ENCODE data around the gene MRPS10.
"Not testable (repeated sequence)": the region's sequence is repeated elsewhere in the genome, so short reads cannot be mapped to it uniquely, and the experiment has no call there.

MRPS10 gene

DNA sequence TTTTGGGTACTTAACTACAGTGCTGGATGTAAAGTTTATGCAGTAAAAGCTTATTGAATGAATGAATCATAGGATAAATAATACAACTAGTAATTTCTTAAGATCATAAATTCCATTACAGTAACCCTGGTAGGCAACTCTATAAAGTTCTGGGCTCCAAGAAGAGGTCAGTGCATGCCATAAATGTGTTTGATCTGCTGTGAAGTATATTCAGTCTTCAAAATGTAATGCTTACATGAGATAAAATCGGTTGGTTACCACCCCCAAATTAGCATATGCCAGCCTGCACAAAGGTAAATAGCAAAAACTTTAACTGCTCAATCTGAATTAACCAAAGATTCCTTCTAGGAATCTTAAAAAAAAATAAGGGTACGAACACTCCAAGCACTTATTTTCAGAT lies 10.1 kb downstream of the MRPS10 start:
- DNase-seq (ENCODE audit: low spot score), result not testable (repeated sequence)

DNA sequence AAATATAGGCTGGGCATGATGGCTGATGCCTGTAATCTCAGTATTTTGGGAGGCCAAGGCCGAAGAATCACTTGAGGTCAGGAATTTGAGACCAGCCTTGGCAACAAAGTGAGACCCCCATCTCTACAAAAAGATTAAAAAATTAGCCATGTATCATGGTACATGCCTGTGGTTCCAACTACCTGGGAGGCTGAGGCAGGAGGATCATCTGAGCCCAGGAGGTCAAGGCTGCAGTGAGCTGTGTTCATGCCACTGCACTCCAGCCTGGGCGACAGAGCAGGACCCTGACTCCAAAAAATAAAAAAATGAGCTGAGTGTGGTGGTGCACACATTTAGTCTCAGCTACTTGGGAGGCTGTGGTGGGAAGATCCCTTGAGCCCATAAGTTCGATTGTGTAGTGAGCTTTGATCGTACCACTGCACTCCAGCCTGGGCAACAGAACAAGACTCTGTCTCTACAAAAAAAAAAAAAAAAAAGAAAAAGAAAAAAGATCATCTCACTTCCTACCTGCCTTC lies 12.8 kb downstream of the MRPS10 start:
- no peak for DNase-seq (ENCODE audit: low spot score)

DNA sequence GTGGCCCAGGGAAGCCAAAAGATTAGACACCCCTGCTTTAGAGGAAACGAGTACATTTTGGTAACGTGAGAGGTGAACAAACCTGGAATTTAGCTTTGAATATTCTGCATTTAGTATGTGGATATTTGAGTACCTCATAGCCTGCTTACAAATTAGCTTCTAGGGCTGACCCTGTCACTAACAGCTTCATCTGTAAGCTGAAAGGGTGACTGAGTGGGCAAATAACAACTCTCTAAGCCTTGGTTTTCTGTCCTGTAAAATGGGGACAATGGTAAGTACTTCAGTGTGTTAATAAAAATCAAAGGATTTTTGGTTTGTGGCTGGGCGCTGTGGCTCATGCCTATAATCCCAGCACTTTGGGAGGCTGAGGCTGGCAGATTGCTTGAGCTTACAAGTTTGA lies 14.5 kb downstream of the MRPS10 start:
- no peak for DNase-seq (ENCODE audit: low spot score)

DNA sequence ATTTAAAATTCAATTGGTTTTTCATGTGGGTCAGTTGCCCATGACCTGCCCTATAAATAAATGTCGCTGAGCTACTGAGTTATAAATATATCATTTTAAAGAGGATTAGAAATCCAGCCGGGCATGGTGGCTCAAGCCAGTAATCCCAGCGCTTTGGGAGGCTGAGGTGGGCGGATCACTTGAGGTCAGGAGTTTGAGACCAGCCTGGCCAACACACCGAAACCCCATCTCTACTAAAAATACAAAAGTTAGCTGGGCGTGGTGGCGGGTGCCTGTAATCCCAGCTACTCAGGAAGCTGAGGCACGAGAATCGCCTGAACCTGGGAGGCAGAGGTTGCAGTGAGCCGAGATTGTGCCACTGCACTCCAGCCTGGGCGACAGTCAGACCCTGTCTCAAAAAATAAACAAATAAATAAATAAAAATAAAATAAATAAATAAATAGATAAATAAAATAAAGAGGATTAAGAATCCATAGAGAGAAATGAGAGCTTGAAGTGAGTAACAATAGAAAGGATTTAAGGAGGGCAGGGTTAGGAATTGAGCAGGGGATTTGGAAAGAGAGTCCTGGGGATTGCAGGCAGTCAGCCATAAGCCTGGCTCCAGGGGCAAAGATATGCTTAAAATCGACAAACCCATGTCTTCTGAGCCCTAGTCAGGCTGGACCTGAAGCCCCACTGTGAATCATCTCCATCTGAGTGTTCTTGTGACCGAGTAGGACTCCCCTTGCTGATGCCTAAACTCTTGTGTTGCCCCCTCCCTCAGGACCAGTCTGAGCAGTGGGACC lies 15.3 kb downstream of the MRPS10 start:
- not testable (repeated sequence) for DNase-seq (ENCODE audit: low spot score)

DNA sequence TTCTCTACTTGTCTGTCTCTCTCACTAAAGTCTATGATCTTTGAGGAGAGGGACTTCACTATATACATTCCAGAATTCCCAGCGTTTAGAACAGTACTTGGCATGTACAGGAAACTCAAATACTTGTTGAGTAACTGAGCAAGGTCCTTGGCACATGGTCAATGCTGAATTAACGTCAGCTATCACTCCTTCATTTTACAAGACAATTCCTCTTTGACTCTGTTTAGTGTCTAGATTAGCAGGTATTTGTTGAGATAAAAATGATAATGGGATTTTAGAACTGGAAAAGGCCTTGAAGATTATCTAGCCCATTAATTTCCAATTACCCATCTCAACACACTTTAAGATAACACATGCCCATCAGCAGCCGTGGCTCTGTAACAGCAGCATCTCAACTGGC lies 16.3 kb downstream of the MRPS10 start:
- no peak for DNase-seq (ENCODE audit: low spot score)

DNA sequence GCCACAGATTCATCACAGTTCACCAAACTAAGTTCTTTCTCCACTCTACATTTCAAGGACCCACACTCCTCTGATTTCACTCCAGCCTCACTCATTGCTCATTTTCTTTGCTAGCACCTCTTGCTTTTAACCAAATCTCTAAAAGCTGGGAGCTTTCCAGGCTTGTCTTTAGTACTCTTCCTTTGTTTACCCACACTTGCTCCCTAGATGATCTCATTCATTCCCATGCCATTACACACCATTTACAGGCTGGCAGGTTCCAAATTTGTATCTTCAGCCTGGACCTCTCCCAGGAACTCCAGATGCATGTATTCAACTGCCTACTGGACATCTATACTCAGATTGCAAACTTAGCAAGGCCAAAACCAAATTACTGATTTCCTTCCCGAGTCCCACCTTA lies 17.6 kb downstream of the MRPS10 start:
- DNase-seq (ENCODE audit: low spot score), result no peak

DNA sequence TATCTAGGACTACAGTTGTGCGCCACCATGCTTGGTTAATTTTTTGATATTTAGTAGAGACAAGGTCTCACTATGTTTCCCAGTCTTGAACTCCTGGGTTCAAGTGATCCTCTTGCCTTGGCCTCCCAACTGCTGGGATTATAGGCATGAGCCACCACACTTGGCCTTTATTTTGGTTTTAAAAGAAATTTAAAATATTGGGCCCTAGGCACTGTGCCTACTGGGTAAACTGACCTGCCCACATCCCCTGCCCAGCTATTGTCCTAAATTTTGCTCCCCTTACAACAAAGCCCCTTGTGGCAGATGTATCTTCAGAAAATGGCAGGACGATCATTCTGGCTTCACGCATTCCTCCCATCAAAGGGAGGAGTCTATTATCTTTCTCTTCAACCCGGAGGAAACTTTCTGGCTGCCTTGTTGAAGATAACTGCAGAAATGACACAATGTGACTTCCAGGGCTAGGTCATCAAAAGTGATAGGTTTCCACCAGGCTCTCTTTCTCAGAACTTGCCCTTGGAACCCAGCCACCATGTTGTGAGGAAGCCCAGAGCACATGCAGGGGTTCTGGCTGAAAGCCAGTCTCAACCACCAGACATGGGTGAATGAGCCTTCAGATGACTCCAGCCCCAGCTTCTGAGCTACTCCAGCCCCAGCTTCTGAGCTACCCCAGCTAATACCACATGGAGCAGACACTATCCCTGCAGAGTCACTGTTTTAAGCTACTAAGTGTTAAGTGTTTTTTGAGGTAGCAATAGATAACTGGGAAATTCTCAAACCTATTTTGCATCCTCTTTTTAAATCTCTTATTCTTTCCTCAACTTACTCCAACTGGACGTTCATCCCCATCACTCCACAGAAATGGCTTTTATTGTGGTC lies 18.3 kb downstream of the MRPS10 start:
- no peak for DNase-seq (ENCODE audit: low spot score)

DNA sequence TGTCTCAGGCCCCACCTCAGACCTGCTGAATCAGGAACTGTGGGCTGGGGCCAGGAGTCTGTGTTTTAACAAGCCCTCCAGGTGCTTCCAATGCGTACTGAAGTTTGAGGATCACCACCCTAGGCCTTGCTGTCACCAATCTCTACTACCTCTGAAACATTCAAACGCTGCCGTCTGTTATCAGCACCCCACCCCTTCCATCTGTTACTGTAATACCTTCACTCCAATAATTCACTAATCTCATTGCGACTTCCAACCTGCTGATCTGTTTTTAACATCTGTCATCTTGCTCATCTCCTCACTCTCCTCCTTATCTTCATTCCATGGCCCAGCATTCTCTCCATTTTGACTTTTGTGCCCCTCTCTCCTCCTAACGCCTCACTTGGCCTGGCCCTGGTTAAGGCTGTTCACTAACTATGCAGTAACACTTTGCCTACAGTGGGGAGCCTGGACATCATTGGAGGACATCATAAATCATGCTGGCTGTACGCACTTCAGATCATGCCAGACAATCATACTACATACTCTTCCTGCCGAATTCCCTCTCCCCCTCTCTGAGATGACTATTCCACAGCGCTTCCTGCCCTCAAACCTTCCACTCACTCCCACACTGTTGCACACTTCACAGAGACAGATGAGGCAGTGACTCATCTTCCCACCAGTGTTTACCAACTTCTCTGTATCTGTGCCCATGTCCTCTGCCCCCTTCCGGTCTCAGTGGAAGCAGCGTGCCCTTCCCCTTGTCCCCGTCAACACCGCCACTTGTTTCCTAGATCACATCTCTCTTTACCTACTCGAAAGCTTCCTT lies 19.9 kb downstream of the MRPS10 start:
- DNase-seq (ENCODE audit: low spot score), result no peak

DNA sequence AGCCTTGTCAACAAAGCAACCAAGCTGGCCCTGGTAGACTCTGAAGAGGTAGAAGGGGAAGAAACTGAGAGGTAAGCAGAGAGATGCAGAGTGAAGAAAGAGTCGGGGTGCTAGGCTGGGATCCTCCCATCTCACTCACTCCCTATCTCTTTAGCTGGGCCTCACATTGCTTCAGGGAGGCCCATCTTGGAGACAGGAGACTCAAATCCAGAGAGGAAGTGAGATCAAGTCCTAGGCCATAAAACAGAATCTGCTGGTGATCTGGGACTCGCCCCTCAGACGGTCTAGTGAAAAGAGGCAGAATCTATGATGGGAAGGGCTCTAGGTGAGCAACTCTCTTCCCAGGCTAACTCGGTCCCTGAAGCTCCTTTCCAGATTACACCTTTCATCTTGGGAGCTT lies 22.2 kb downstream of the MRPS10 start:
- no peak for DNase-seq (ENCODE audit: low spot score)

DNA sequence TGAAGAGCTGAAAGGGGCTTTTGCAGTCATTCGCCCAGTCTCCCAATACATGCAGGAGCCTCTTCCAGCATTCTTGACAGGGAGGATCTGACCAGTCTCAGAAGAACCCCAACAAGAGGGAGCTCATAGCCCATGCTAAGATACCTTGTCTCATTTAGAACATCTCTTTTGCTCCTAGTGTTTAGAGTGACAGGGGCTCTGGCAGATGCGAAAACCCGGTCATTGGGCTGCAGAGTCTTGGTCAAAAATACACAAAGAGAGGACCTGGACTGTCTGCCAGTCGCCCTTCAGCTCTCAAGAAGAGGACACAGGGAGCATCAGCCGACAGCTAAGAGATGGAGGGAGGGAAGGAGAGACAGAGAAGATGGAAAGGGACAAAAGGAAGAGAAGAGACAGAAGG lies 23.6 kb downstream of the MRPS10 start:
- no peak for DNase-seq (ENCODE audit: low spot score)

DNA sequence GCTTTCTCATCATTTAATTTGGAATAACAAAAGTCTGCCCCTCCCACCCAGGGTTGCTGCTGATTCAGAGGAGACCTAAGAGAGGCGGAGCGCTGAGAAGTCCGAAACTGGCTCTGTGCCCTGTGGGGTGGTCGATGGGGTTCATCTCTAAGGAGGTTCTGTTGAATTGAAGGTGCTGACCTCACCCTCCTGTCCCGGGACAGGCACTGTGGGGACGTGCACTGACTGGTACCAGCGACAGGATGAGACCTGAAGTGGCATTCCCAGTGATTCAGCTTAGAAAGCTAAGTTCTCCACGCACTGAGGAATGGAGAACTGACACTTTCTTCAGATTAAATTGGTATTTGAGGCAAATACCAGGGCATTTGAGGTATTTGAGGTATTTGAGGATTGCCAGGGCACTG lies 24.2 kb downstream of the MRPS10 start:
- DNase-seq (ENCODE audit: low spot score), result no peak

DNA sequence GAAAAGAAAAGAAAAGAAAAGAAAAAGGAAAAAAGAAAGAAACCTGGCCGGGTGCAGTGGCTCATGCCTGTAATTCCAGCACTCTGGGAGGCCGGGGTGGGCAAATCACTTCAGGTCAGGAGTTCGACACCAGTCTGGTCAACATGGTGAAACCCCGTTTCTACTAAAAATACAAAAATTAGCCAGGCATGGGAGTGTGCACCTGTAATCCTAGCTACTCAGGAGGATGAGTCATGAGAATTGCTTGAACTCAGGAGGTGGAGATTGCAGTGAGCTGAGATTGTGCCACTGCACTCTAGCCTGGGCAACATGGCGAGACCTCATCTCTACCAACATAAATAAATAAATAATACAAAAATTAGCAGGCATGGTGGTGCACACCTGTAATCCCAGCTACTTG lies 25.3 kb downstream of the MRPS10 start:
- DNase-seq (ENCODE audit: low spot score), result not testable (repeated sequence)

DNA sequence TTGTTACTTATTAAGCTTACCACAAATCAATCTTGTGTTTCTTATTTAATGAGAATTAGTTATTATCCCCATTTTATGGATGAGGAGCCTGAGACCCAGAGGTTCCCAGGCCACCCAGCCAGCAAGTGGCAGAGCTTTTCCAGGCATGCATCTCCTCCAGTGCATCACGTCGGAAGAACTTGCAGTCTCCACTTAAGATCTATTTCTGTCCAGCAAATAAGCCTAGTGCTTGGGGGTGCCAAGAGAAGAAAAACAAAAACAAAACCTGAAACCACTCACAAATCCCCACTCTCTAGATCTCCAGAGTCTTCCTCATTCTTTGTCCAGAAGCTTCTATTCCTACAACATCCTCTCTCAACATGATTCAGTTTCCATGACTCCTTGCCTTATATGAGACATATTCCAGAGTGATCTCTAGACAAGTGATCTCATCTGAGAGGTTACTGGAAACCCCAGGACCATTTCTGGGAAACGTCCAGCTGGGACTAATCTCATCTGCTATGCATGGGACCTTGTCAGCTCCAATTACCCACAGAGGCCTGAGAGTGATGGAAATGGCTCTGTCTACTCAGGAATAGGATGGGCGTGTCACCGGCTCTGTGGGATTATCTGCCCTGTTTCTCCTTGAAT lies 27.0 kb downstream of the MRPS10 start:
- DNase-seq (ENCODE audit: low spot score), result no peak

DNA sequence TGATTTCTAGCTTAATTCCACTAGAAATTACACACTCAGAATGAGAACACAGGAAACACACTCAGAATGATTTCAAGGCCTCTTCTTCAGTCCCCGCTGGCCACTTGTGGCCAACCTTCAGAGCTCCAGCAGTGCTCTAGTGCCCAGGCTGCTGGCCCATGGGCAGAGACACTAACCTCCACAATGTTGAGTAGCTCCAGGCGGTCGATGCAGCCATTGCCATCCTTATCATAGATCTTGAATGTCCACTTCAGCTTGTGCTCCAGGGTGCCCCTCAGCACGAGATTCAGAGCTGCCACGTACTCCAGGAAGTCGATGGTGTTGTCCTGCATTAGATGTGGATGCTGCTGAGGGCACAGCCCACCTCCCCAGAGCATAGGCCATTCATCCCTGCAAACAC lies 29.3 kb downstream of the MRPS10 start:
- DNase-seq (ENCODE audit: low spot score), result no peak

DNA sequence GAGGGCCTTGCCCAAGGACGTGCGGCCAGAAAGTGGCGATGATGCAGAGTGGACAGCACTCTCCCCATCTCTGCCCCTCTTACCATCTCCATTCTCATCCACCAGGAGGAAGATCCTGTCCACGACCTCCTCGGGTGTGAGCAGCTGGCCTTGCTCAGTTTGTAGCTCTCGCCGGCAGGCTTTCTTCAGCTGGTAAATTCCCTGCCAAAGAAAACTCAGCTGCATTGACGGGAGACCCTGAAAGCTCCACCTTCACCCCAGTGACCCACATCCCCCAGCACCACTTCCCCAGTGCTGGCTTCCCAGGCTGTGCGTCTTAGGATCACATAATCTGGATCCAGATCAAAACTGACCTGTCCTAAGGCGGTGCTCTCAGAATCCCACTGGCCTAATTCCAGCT lies 32.1 kb downstream of the MRPS10 start:
- no peak for DNase-seq (ENCODE audit: low spot score)

DNA sequence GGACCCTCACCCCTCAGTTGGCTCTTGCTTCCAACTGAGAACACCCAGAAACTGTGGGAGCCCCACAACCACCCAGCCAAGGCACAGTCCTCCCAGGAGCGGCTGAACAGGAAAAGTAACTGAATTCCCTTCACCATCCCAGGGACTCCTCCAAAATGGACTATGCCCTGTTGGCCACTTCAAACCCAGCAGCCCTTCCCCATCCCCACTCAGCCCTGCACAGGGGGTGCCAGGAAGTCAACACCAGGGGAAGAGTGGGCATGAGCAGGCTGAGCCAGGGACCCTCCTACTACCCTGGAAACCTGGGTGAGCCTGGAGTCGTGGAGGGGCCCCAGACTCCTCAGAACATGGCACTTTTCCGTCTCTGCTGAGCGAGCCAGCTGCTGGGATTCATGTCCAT lies 33.2 kb downstream of the MRPS10 start:
- DNase-seq (ENCODE audit: low spot score), result no peak

DNA sequence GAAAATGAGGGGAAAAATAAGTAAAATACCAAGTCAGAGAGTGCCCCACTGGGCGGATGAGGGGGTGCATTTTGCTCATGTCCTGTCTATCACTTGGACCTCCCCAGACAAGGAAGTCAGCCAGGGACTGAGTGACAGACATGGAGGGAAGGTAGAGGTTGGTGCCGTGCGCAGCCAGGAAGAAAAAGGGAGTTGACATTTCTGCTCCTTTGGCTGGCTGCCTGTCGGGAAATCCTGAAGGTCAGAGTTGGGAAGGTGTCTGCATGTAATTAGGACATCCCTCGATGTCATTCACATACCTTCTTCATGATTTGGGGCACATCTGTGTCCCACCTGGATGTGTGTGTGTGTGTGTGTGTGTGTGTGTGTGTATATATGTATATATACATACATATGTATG lies 35.6 kb downstream of the MRPS10 start:
- DNase-seq (ENCODE audit: low spot score), result no peak

DNA sequence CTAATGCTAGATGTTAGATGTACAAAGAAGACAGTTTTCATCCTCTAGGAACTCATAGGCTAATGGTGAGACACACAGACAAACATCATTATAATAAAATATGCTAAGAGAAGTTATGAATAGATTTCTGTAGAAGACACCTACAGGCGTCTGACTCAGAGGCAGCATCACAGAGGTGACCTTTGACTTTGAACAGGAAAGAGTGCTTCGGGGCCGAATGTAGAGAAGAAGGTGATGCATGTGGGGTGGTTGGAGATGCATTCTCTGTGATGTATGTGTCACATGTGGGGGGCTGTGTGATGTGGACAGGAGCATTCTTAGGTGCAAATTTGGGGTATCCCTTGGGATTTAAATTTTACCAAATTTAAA lies 37.7 kb downstream of the MRPS10 start:
- no peak for DNase-seq (ENCODE audit: low spot score)

DNA sequence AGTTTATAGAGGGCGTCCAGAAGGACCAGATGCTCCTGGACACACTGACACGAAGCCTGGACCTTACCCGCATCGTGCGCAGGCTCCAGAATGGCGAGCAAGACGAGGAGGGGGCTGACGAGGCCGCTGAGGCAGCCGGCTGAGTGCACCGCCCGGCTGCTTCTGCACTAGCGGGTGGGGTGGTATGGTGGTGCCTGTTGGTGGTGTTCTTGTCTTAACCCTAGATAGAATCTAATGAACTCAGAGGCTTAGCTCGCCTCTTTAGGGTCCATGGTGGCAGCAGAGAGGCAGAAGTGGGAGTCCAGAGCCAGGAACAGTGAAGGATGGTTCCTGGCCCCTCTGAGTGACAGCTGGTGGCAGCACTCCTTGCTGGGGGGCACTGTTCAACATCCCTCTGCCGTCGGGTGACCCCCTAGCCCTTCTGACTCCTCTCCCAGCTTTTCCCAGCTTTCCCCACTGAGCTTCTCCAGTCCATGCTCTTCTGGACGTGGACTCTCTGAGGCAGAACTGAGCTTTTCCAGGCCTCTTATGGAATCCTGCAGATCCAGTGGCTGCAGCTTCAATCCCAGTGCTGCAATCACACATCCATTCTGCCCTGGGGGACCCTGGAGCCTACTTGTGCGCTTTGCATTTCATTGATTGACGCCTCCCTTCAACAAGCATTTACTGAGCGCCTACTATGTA lies 38.3 kb downstream of the MRPS10 start:
- DNase-seq (ENCODE audit: low spot score), result no peak

DNA sequence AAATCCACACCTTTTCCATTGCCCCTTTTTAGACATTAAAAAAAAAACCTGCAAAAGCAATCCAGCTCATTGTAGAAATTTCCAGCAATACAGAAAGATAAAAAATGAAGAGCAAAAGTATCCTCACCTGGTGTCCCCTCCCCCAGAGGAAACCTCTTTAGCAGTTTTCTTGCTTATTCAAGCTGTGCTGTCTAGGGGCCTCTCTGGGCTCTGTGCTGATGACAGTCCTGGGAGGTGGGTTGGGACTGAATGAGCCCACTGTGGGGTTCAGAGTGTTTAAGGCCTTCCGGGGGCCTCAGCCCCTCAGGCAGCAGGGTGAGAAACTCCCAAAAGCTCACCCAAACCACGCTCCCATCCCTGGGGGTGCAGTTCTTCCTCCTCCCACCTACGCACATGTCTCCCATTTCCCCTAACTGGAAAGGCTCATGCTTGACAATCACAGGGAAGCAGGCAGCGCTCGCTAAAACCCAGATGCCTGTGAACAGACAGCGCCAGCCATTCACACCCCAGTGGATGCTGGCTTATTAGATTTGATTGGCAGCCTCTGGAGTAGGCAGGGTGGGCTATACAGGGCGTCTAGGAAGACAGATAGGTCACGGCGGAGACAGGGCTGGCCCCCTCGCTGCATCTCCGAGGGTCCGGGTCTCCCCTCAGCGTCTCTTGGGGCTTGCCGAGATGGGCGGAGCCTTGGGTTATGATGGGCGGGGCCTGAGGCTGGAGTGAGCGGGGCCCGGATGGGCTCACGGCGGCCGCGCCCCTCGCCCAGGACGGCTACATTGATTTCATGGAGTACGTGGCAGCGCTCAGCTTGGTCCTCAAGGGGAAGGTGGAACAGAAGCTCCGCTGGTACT lies 39.9 kb downstream of the MRPS10 start:
- peak; percentile 86 for DNase-seq (ENCODE audit: low spot score)

Data from ecto neural progenitor cell (in vitro differentiated cells).